ENCODE results near the gene EOLA1. TPM values are rescaled to one million over a fixed set of nuclear protein-coding genes. Genes with fewer than 3 reads are reported as not detected.
"Not testable (repeated sequence)": the region's sequence is repeated elsewhere in the genome, so short reads cannot be mapped to it uniquely, and the experiment has no call there.

The EOLA1 gene
- total RNA-seq, 1 donor from 2014 or later = 20.7 TPM

DNA sequence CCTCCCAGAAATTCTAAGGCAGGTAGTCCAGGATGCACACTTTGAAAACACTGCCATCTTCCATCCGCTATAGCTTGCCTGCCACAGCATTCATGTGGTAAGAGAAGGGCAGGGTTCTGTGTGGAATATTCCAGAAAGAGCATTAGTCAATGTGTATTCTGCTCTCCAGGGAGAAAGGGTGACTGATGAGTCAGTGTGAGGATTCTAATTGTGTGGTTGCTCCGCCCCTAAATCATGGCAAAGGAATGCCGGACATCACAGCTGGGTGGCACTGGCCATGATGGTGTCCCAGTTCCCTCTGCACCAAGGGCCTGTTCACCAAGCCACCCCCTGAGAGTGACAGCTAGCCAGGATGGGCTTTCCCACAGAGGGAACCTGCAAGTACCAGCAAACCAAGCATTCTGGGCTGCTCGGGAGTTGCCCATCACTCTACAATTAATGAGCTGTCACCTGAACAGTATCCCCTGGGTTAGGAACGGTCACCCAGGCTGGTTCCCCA lies 45.2 kb upstream of the EOLA1 start:
- Mint-ChIP-seq H3K9me3 (no peaks in the 10 kb centered on the region), H3K4me1 (ENCODE audit: unreplicated experiment) (no peaks in the 10 kb centered on the region), H3K4me3 (no peak overlapping the region), H3K27ac (peak overlapping the region; percentile 34), H3K36me3 (peaks cover 9% of the 10 kb centered on the region), H3K27me3 (no peaks in the 10 kb centered on the region)
- TF ChIP-seq, protein P1, sequence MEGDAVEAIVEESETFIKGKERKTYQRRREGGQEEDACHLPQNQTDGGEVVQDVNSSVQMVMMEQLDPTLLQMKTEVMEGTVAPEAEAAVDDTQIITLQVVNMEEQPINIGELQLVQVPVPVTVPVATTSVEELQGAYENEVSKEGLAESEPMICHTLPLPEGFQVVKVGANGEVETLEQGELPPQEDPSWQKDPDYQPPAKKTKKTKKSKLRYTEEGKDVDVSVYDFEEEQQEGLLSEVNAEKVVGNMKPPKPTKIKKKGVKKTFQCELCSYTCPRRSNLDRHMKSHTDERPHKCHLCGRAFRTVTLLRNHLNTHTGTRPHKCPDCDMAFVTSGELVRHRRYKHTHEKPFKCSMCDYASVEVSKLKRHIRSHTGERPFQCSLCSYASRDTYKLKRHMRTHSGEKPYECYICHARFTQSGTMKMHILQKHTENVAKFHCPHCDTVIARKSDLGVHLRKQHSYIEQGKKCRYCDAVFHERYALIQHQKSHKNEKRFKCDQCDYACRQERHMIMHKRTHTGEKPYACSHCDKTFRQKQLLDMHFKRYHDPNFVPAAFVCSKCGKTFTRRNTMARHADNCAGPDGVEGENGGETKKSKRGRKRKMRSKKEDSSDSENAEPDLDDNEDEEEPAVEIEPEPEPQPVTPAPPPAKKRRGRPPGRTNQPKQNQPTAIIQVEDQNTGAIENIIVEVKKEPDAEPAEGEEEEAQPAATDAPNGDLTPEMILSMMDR (conservative IDR thresholded peaks at IDR 0.05) = no peak
- DNase-seq (ENCODE audit: extremely low spot score, unreplicated experiment) = no peak

GRCh38 chrX:149497054-149497453 lies 43.8 kb upstream of the EOLA1 start:
- H3K36me3 Mint-ChIP-seq = peaks cover 8% of the 10 kb centered on the region
- H3K27ac Mint-ChIP-seq = no peak overlapping the region
- no peak for DNase-seq (ENCODE audit: extremely low spot score, unreplicated experiment)
- no peaks in the 10 kb centered on the region for H3K4me1 Mint-ChIP-seq (ENCODE audit: unreplicated experiment)
- H3K4me3 Mint-ChIP-seq = no peak overlapping the region
- H3K27me3 Mint-ChIP-seq = no peaks in the 10 kb centered on the region
- H3K9me3 Mint-ChIP-seq = no peaks in the 10 kb centered on the region
- TF ChIP-seq, protein P1 (conservative IDR thresholded peaks at IDR 0.05) = no peak

DNA sequence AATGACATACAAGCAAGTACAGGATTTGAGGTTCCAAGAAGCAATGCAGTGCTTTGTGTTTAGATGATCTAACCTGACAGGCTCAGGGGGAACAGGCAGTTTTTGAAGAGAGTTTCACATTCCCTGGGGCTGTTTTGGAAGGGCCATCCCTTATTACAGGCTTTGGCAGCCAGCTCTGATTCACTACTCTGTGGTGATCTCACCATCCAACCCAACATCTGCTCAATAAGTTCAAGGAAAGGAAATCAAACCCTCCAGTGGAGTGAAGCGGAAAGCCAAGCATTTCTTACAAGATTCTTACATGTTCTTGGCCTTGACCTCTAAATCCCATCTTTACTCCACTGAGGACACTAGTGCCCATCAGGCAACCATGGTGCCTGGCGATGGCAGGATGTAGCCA lies 43.2 kb upstream of the EOLA1 start:
- no peaks in the 10 kb centered on the region for H3K9me3 Mint-ChIP-seq
- no peak for DNase-seq (ENCODE audit: extremely low spot score, unreplicated experiment)
- no peak overlapping the region for H3K4me3 Mint-ChIP-seq
- TF ChIP-seq, protein P1 (conservative IDR thresholded peaks at IDR 0.05) = no peak
- H3K27ac Mint-ChIP-seq = no peak overlapping the region
- peaks cover 8% of the 10 kb centered on the region for H3K36me3 Mint-ChIP-seq
- H3K27me3 Mint-ChIP-seq = no peaks in the 10 kb centered on the region
- no peaks in the 10 kb centered on the region for H3K4me1 Mint-ChIP-seq (ENCODE audit: unreplicated experiment)

DNA sequence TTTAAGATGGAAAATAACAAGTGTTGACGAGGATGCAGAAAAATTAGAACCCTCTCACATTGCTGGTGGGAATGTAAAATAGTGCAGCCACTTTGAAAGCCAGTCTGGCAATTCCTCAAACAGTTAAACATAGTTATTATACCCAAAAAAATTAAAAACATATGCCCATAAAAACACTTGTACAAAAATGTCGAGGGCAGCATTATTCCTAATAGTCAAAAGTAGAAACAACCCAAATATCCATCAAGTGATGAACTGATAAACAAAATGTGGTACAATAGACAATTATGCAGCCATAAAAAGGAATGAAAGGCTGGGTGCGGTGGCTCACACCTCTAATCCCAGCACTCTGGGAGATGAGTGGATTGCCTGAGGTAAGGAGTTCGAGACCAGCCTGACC lies 42.0 kb upstream of the EOLA1 start:
- DNase-seq (ENCODE audit: extremely low spot score, unreplicated experiment) = no peak
- H3K27me3 Mint-ChIP-seq = no peaks in the 10 kb centered on the region
- TF ChIP-seq, protein P1 (conservative IDR thresholded peaks at IDR 0.05) = no peak
- no peaks in the 10 kb centered on the region for H3K4me1 Mint-ChIP-seq (ENCODE audit: unreplicated experiment)
- no peaks in the 10 kb centered on the region for H3K9me3 Mint-ChIP-seq
- no peak overlapping the region for H3K27ac Mint-ChIP-seq
- peaks cover 8% of the 10 kb centered on the region for H3K36me3 Mint-ChIP-seq
- H3K4me3 Mint-ChIP-seq = no peak overlapping the region

DNA sequence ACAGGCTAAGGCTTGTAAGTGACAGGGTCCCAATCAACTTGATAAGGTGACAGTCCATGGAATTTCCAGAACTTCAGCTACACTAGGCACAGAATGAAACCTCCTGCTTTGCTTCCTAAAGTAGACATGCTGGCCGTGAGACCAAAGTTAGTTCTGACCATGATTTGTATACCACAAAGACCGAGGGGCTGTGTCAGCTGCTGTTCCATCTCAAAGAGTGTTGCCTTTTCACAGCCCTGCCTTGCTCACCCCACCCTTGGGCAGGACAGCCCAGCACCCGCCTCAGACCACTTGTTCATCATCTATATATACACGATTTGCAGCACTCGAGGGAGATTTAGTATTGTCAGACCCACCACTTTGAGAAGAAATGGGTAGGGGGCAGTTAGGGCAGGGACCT lies 41.0 kb upstream of the EOLA1 start:
- H3K27ac Mint-ChIP-seq = no peak overlapping the region
- peaks cover 8% of the 10 kb centered on the region for H3K36me3 Mint-ChIP-seq
- TF ChIP-seq, protein P1 (conservative IDR thresholded peaks at IDR 0.05) = no peak
- no peak for DNase-seq (ENCODE audit: extremely low spot score, unreplicated experiment)
- no peaks in the 10 kb centered on the region for H3K27me3 Mint-ChIP-seq
- H3K9me3 Mint-ChIP-seq = no peaks in the 10 kb centered on the region
- no peaks in the 10 kb centered on the region for H3K4me1 Mint-ChIP-seq (ENCODE audit: unreplicated experiment)
- H3K4me3 Mint-ChIP-seq = no peak overlapping the region

DNA sequence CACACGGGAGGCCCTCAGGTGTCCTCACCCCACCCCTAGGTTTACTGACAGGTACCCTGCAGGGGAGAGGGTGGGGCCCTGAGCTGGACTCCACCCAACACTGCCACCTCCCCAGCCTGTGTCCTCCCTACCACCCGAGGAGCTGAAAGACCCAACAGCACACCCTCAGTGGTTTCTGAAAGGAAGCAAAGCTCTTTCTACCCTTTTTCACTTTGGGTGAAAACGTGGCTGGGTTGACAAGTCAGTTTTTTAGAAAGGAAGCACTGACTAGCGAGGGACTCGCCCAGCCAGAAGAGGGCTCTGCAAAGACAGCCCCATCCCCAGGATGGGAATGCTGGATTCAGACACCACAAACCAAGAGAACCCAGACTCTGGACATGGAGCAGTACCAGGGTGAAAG lies 37.9 kb upstream of the EOLA1 start:
- not testable (repeated sequence) for H3K27me3 Mint-ChIP-seq; DNase-seq (ENCODE audit: extremely low spot score, unreplicated experiment); H3K27ac Mint-ChIP-seq; H3K9me3 Mint-ChIP-seq; H3K4me3 Mint-ChIP-seq; H3K4me1 Mint-ChIP-seq (ENCODE audit: unreplicated experiment); H3K36me3 Mint-ChIP-seq

DNA sequence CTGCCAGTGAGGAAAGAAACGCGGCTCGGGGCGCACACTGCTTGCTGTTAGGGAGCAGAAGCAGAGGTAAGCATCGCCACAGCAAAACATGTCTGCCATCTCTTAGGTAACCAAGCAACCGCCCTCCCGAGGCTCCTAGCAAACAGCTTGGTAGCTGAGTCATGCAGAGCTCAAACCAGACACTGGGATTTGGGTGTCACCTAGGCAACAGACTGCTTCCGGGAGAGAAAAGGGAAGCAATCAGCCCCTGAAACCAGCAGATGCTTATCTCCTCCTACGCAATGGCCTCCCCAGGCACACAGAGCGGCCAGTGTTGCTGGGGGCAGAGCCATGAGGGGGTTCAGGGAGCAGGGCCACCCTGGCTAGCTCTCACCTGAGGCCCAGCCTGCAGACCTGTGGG lies 37.4 kb upstream of the EOLA1 start:
- H3K36me3 Mint-ChIP-seq; H3K27ac Mint-ChIP-seq; H3K4me1 Mint-ChIP-seq (ENCODE audit: unreplicated experiment); H3K4me3 Mint-ChIP-seq; H3K27me3 Mint-ChIP-seq; H3K9me3 Mint-ChIP-seq; DNase-seq (ENCODE audit: extremely low spot score, unreplicated experiment): not testable (repeated sequence)

Data from type B pancreatic cell (in vitro differentiated cells).